GM13976 (cell line): ENCODE results near the gene JOSD1.

Experiments
- DNase-seq: peaks from one replicate; pipeline ENCODE4 v3.0.0; 2012; ENCODE audit warnings: low spot score
- CTCF ChIP-seq: IDR thresholded peaks from 2 replicates; pipeline ENCODE4 v1.5.1; 2012; ENCODE audit warnings: borderline replicate concordance, mild to moderate bottlenecking; ENCODE audit not compliant: insufficient read depth; ENCODE audit errors: extremely low read depth, missing control alignments, control extremely low read depth
- in situ Hi-C: fragments of 300-500 bp; cut with MboI; formaldehyde crosslinking; loops from one replicate; pipeline ENCODE4 v1.12.0; 2022; ENCODE audit warnings: low sequenced_read_pairs, mixed read lengths, inconsistent platforms; ENCODE audit not compliant: unreplicated experiment

The JOSD1 gene

GRCh38 chr22:38733329-38733723 lies 32.6 kb upstream of the JOSD1 start:
- peak; percentile 77 for DNase-seq
- peak; percentile 57 for TF ChIP-seq CTCF
- in situ Hi-C loops: no loop called here

GRCh38 chr22:38732251-38732815 lies 31.6 kb upstream of the JOSD1 start:
- peak; percentile 36 for DNase-seq
- TF ChIP-seq CTCF: no peak
- in situ Hi-C loops: no loop called here

- in situ Hi-C loops: no loop called here
- DNase-seq: peak; percentile 37
- TF ChIP-seq CTCF: no peak
These were observed 31.0 kb upstream of the JOSD1 start for GRCh38 chr22:38731703-38732161.

GRCh38 chr22:38730411-38730871 lies 29.7 kb upstream of the JOSD1 start:
- no peak for DNase-seq
- no peak for TF ChIP-seq CTCF
- in situ Hi-C loops: no loop called here

GRCh38 chr22:38729946-38730345 lies 29.2 kb upstream of the JOSD1 start:
- no peak for DNase-seq
- in situ Hi-C loops: no loop called here
- TF ChIP-seq CTCF: no peak

GRCh38 chr22:38728871-38729796 lies 28.4 kb upstream of the JOSD1 start:
- in situ Hi-C loops: no loop called here
- TF ChIP-seq CTCF: no peak
- DNase-seq: no peak
